Measurements from ENCODE around the gene MYO18A.

GRCh38 chr17:29162909-29163341, 17.3 kb downstream of the MYO18A start:
- TF ChIP-seq CTCF (IDR thresholded peaks at IDR 0.05) (no peak), POLR2A (IDR thresholded peaks at IDR 0.05) (no peak)
